ENCODE measurements around the gene WBP2. TPM values are rescaled to one million over a fixed set of nuclear protein-coding genes. Genes with fewer than 3 reads are reported as not detected.

Gene WBP2
- total RNA-seq, 1 experiment from 2014 or later = 132 TPM

- Histone ChIP-seq H3K27ac (ENCODE audit: low read depth, low read length) (no peak overlapping the region; the same call in 1 of the 2 replicates), H3K4me3 (replicated peaks in 1 of 2; ENCODE audit: low read depth in 1 of 2, low read length in 2 of 2) (no peak overlapping the region), H3K9ac (ENCODE audit: low read length) (no peak overlapping the region), H3K79me2 (ENCODE audit: insufficient read depth, low read length) (no peaks in the 10 kb centered on the region), H3K27me3 (ENCODE audit: insufficient read depth, low read length) (no peaks in the 10 kb centered on the region), H2AFZ (ENCODE audit: low read depth, low read length, poor library complexity, severe bottlenecking) (no peak overlapping the region), H3K4me1 (ENCODE audit: control insufficient read depth in 1 of 2, insufficient read depth in 2 of 2, low read length in 2 of 2) (peaks cover 6 to 12% of the 10 kb centered on the region in 2 experiments; a peak in 2 of 4 replicates), H3K4me2 (ENCODE audit: low read length) (no peak overlapping the region), H4K20me1 (ENCODE audit: insufficient read depth) (no peaks in the 10 kb centered on the region), H3K9me3 (ENCODE audit: control insufficient read depth in 1 of 2, insufficient read depth in 1 of 2, low read depth in 1 of 2, low read length in 2 of 2) (no peaks in the 10 kb centered on the region), H3K36me3 (ENCODE audit: control insufficient read depth in 1 of 2, insufficient read depth in 2 of 2, low read length in 2 of 2) (no peaks in the 10 kb centered on the region), H3K9me2 (ENCODE audit: insufficient read depth) (no peaks in the 10 kb centered on the region)
- ATAC-seq = peak; percentile 42
- BruUV-seq (replicated peaks) = no TSS peak
- DNase-seq (ENCODE audit: low read depth, low spot score) = no peak
- intact Hi-C loops (cut with micrococcal nuclease) = no loop called here
- RAD21 ChIA-PET (ENCODE audit: low non-redundant PET in 1 of 2, low total read pairs in 2 of 2, uncharacterized antibody in 2 of 2, unreplicated experiment in 2 of 2) = interaction anchor here in 1 of 2 experiments (0.6 to 1.2 kb wide), 2 partner anchors 51 to 418 kb away, joined by 3 to 4 read pairs; a partner anchor contains a TSS
- POLR2A ChIA-PET = interaction anchor here (0.6 to 1.2 kb wide), 4 partner anchors 9 to 189 kb away, joined by 3 to 7 read pairs (median 4); no protein-coding TSS in a partner anchor
- peak; percentile 40 for TF ChIP-seq RAD21 (IDR thresholded peaks at IDR 0.05; ENCODE audit: low read depth)
- TF ChIP-seq CTCF (IDR thresholded peaks at IDR 0.05 in 2 of 3, conservative IDR thresholded peaks at IDR 0.05 in 1 of 3; ENCODE audit: borderline replicate concordance in 1 of 3, insufficient read depth in 1 of 3, low read depth in 2 of 3, low read length in 2 of 3) = peak in 2 of 3 experiments; percentile 78 to 86; a peak in 5 of 6 replicates
- no peak for TF ChIP-seq POLR2A (IDR thresholded peaks at IDR 0.05; ENCODE audit: borderline replicate concordance, extremely low read depth, insufficient read depth, insufficient read length)
- CTCF ChIA-PET = interaction anchor here (0.9 to 2.6 kb wide), 12 partner anchors 9 to 197 kb away, joined by 3 to 15 read pairs (median 4); partner anchors contain the start of genes GALK1 and SMIM5
Measured at GRCh38 chr17:75830164-75831031, 24.7 kb downstream of the WBP2 start.

GRCh38 chr17:75829747-75830146 lies 25.4 kb downstream of the WBP2 start:
- CTCF ChIA-PET = interaction anchor here (0.8 to 2.6 kb wide), 13 partner anchors 9 to 197 kb away, joined by 3 to 15 read pairs (median 3); partner anchors contain the start of genes GALK1, SMIM5 and TRIM47
- POLR2A ChIA-PET = interaction anchor here (0.7 to 1.2 kb wide), 3 partner anchors 10 to 190 kb away, joined by 3 to 7 read pairs (median 5); no protein-coding TSS in a partner anchor
- TF ChIP-seq YY1 (IDR thresholded peaks at IDR 0.05; ENCODE audit: extremely low read depth, insufficient replicate concordance, low read depth, low read length) (no peak), EGR1 (IDR thresholded peaks at IDR 0.05; ENCODE audit: low read depth) (no peak), POLR2AphosphoS5 (IDR thresholded peaks at IDR 0.05; ENCODE audit: low read depth, low read length) (no peak), FOSL1 (IDR thresholded peaks at IDR 0.05; ENCODE audit: low read depth) (no peak), POLR2A (IDR thresholded peaks at IDR 0.05; ENCODE audit: borderline replicate concordance, extremely low read depth, insufficient read depth, insufficient read length) (no peak), ZBTB33 (IDR thresholded peaks at IDR 0.05; ENCODE audit: extremely low read depth, insufficient replicate concordance, low read length) (no peak), RAD21 (IDR thresholded peaks at IDR 0.05; ENCODE audit: low read depth) (no peak), ZNF274 (IDR thresholded peaks at IDR 0.05; ENCODE audit: low read depth, low read length) (no peak)

More at GRCh38 chr17:75829747-75830146, 25.4 kb downstream of the WBP2 start:
- Histone ChIP-seq H3K79me2 (ENCODE audit: insufficient read depth, low read length) (no peaks in the 10 kb centered on the region), H3K27ac (ENCODE audit: low read depth, low read length) (no peak overlapping the region), H3K9ac (ENCODE audit: low read length) (no peak overlapping the region), H3K9me2 (ENCODE audit: insufficient read depth) (no peaks in the 10 kb centered on the region), H2AFZ (ENCODE audit: low read depth, low read length, poor library complexity, severe bottlenecking) (no peak overlapping the region), H3K4me2 (ENCODE audit: low read length) (no peak overlapping the region), H3K36me3 (ENCODE audit: control insufficient read depth in 1 of 2, insufficient read depth in 2 of 2, low read length in 2 of 2) (peaks cover 0 to 3% of the 10 kb centered on the region in 2 experiments; a peak in 1 of 4 replicates), H3K4me1 (ENCODE audit: control insufficient read depth in 1 of 2, insufficient read depth in 2 of 2, low read length in 2 of 2) (peaks cover 6 to 12% of the 10 kb centered on the region in 2 experiments; a peak in 2 of 4 replicates), H3K4me3 (replicated peaks in 1 of 2; ENCODE audit: low read depth in 1 of 2, low read length in 2 of 2) (no peak overlapping the region), H4K20me1 (ENCODE audit: insufficient read depth) (no peaks in the 10 kb centered on the region), H3K27me3 (ENCODE audit: insufficient read depth, low read length) (no peaks in the 10 kb centered on the region), H3K9me3 (ENCODE audit: control insufficient read depth in 1 of 2, insufficient read depth in 1 of 2, low read depth in 1 of 2, low read length in 2 of 2) (no peaks in the 10 kb centered on the region)
- BruUV-seq (replicated peaks) = no TSS peak
- ATAC-seq = no peak
- no peak for DNase-seq (ENCODE audit: low read depth, low spot score)
- intact Hi-C loops (cut with micrococcal nuclease) = no loop called here
- RAD21 ChIA-PET (ENCODE audit: low non-redundant PET in 1 of 2, low total read pairs in 2 of 2, uncharacterized antibody in 2 of 2, unreplicated experiment in 2 of 2) = interaction anchor here in 1 of 2 experiments (0.6 kb wide), 1 partner anchor 418 kb away, joined by 4 read pairs; no protein-coding TSS in a partner anchor

Measured in HCT116 (cell line).